GM23338 (cell line): ENCODE measurements around the gene GRK3. TPM values are rescaled to one million over a fixed set of nuclear protein-coding genes. Genes with fewer than 3 reads are reported as not detected.
"Not testable (repeated sequence)": the region's sequence is repeated elsewhere in the genome, so short reads cannot be mapped to it uniquely, and the experiment has no call there.

Experiments used
- ATAC-seq: fragments of 200-7000 bp; cut with Tn5 transposase; 3 replicates; pipeline ENCODE4 v1.9.1; 2020
- DNase-seq: peaks from one replicate; pipeline ENCODE4 v3.0.0-alpha.2; 2015; ENCODE audit warnings: low spot score
- H2AFZ ChIP-seq: fragments of 200-600 bp; sonication (generic); 2 replicates; pipeline ENCODE4 v1.8.0; 2016; ENCODE audit warnings: antibody characterized with exemption, mild to moderate bottlenecking, moderate library complexity
- H3F3A ChIP-seq: fragments of 200-600 bp; sonication (generic); replicated peaks from 2 replicates; pipeline ENCODE4 v1.8.0; 2017; ENCODE audit warnings: antibody characterized with exemption, mixed run types, low read depth
- H3K27ac ChIP-seq: fragments of 200-600 bp; sonication (generic); 2 replicates; pipeline ENCODE4 v1.6.1; 2016; ENCODE audit warnings: low read depth
- H3K27me3 ChIP-seq: fragments of 200-600 bp; sonication (generic); 2 replicates; pipeline ENCODE4 v1.8.0; 2016; ENCODE audit warnings: mild to moderate bottlenecking, mixed run types, moderate library complexity; ENCODE audit not compliant: insufficient read depth
- H3K36me3 ChIP-seq: fragments of 200-600 bp; sonication (generic); 2 replicates; pipeline ENCODE4 v1.8.0; 2016; ENCODE audit warnings: mild to moderate bottlenecking; ENCODE audit not compliant: insufficient read depth
- H3K4me1 ChIP-seq: fragments of 200-600 bp; sonication (generic); 2 replicates; pipeline ENCODE4 v1.8.0; 2016; ENCODE audit warnings: mild to moderate bottlenecking, moderate library complexity; ENCODE audit not compliant: insufficient read depth
- H3K4me2 ChIP-seq: fragments of 200-600 bp; sonication (generic); 2 replicates; pipeline ENCODE4 v1.7.1; 2017; ENCODE audit warnings: mixed run types
- H3K4me3 ChIP-seq: fragments of 200-600 bp; sonication (generic); 2 replicates; pipeline ENCODE4 v1.6.1; 2016; ENCODE audit warnings: mixed run types
- H3K79me2 ChIP-seq: fragments of 200-600 bp; sonication (generic); replicated peaks from 2 replicates; pipeline ENCODE4 v1.8.0; 2017; ENCODE audit warnings: mild to moderate bottlenecking; ENCODE audit not compliant: insufficient read depth
- H3K9me2 ChIP-seq: fragments of 200-600 bp; sonication (generic); 2 replicates; pipeline ENCODE4 v1.8.0; 2017; ENCODE audit not compliant: insufficient read depth
- H4K20me1 ChIP-seq: fragments of 200-600 bp; sonication (generic); replicated peaks from 2 replicates; pipeline ENCODE4 v1.8.0; 2017; ENCODE audit warnings: mild to moderate bottlenecking; ENCODE audit not compliant: insufficient read depth
- H3K27ac Mint-ChIP-seq: 2 replicates; pipeline ENCODE4 v1.8.0; 2020; ENCODE audit warnings: inconsistent platforms, mild to moderate bottlenecking, moderate library complexity, mixed read lengths
- H3K27me3 Mint-ChIP-seq: 3 replicates; pipeline ENCODE4 v1.8.0; 2022; ENCODE audit warnings: low read depth, mild to moderate bottlenecking, moderate library complexity, mixed read lengths, inconsistent platforms; ENCODE audit not compliant: insufficient read depth, poor library complexity
- H3K36me3 Mint-ChIP-seq: 3 replicates; pipeline ENCODE4 v1.8.0; 2021; ENCODE audit warnings: low read depth, mild to moderate bottlenecking, inconsistent platforms, moderate library complexity, mixed read lengths
- H3K4me1 Mint-ChIP-seq: 3 replicates; pipeline ENCODE4 v1.8.0; 2020; ENCODE audit warnings: mild to moderate bottlenecking, inconsistent platforms, mixed read lengths
- H3K4me3 Mint-ChIP-seq: 3 replicates; pipeline ENCODE4 v1.8.0; 2021; ENCODE audit warnings: moderate library complexity, mild to moderate bottlenecking, inconsistent platforms, mixed read lengths
- H3K9me3 Mint-ChIP-seq: 3 replicates; pipeline ENCODE4 v1.8.0; 2020; ENCODE audit warnings: moderate library complexity, mild to moderate bottlenecking, inconsistent platforms, mixed read lengths
- CREB1 ChIP-seq: fragments of 250-450 bp; sonication (Bioruptor Pico); IDR thresholded peaks from 2 replicates; pipeline ENCODE4 v1.5.0; 2020; ENCODE audit warnings: low read depth, mild to moderate bottlenecking, moderate library complexity
- EZH2 ChIP-seq: fragments of 200-600 bp; sonication (generic); IDR thresholded peaks from one replicate; pipeline ENCODE4 v1.8.0; 2017; ENCODE audit warnings: antibody characterized with exemption, mild to moderate bottlenecking, low read depth; ENCODE audit not compliant: unreplicated experiment
- EZH2phosphoT487 ChIP-seq: fragments of 200-600 bp; sonication (generic); IDR thresholded peaks from one replicate; pipeline ENCODE4 v1.8.1; 2018; ENCODE audit warnings: antibody characterized with exemption; ENCODE audit not compliant: unreplicated experiment
- POLR2AphosphoS5 ChIP-seq: IDR thresholded peaks from 2 replicates; pipeline ENCODE4 v1.6.1; 2016; ENCODE audit warnings: antibody characterized with exemption, low read depth
- REST ChIP-seq: IDR thresholded peaks from one replicate; pipeline ENCODE4 v1.6.1; 2018; ENCODE audit warnings: antibody characterized with exemption; ENCODE audit not compliant: unreplicated experiment
- STAT1 ChIP-seq: IDR thresholded peaks from one replicate; pipeline ENCODE4 v1.6.1; 2016; ENCODE audit warnings: antibody characterized with exemption; ENCODE audit not compliant: unreplicated experiment
- polyA plus RNA-seq: library from polyadenylated mRNA; unstranded; fragments of >200 nt; fragmentation: Nextera tagmentation; extraction: Ambion mirVana; gene quantifications from 2 replicates; pipeline ENCODE4 v1.2.1, GENCODE V29; 2016
- total RNA-seq: library from RNA; depleted of rRNA; stranded (reverse); fragments of >200 nt; shearing (Covaris generic); gene quantifications from 2 replicates; pipeline ENCODE4 v1.2.3, GENCODE V29; 2014
- TF ChIP-seq, protein P1 (sequence below): fragments of 250-450 bp; sonication (Bioruptor Pico); IDR thresholded peaks from 2 replicates; pipeline ENCODE4 v1.5.0; 2020; ENCODE audit warnings: mild to moderate bottlenecking, moderate library complexity

GRK3 gene
- total and polyA plus RNA-seq, 2 experiments from 2014 or later = 6.0 to 25.3 TPM

GRCh38 chr22:25602916-25603315, 38.4 kb downstream of the GRK3 start:
- Histone ChIP-seq H3K9me2 (no peaks in the 10 kb centered on the region), H3K27me3 (no peaks in the 10 kb centered on the region), H2AFZ (no peak overlapping the region), H3K4me2 (no peak overlapping the region), H3K4me1 (0 out of 2 replicates have a peak, but pooled peaks cover 10% of the 10 kb centered on the region), H3K79me2 (peaks cover 29% of the 10 kb centered on the region), H3F3A (no peaks in the 10 kb centered on the region), H4K20me1 (peaks cover 11% of the 10 kb centered on the region; the same call in 1 of the 2 replicates), H3K36me3 (no peaks in the 10 kb centered on the region), H3K27ac (no peak overlapping the region), H3K4me3 (no peak overlapping the region)
- no peak overlapping the region for H3K27ac Mint-ChIP-seq
- peaks cover 15% of the 10 kb centered on the region for H3K4me1 Mint-ChIP-seq
- H3K9me3 Mint-ChIP-seq = no peaks in the 10 kb centered on the region
- H3K27me3 Mint-ChIP-seq = peaks cover 3% of the 10 kb centered on the region
- no peaks in the 10 kb centered on the region for H3K36me3 Mint-ChIP-seq
- ATAC-seq (no peak), DNase-seq (no peak)
- no peak overlapping the region for H3K4me3 Mint-ChIP-seq
- TF ChIP-seq, protein P1, sequence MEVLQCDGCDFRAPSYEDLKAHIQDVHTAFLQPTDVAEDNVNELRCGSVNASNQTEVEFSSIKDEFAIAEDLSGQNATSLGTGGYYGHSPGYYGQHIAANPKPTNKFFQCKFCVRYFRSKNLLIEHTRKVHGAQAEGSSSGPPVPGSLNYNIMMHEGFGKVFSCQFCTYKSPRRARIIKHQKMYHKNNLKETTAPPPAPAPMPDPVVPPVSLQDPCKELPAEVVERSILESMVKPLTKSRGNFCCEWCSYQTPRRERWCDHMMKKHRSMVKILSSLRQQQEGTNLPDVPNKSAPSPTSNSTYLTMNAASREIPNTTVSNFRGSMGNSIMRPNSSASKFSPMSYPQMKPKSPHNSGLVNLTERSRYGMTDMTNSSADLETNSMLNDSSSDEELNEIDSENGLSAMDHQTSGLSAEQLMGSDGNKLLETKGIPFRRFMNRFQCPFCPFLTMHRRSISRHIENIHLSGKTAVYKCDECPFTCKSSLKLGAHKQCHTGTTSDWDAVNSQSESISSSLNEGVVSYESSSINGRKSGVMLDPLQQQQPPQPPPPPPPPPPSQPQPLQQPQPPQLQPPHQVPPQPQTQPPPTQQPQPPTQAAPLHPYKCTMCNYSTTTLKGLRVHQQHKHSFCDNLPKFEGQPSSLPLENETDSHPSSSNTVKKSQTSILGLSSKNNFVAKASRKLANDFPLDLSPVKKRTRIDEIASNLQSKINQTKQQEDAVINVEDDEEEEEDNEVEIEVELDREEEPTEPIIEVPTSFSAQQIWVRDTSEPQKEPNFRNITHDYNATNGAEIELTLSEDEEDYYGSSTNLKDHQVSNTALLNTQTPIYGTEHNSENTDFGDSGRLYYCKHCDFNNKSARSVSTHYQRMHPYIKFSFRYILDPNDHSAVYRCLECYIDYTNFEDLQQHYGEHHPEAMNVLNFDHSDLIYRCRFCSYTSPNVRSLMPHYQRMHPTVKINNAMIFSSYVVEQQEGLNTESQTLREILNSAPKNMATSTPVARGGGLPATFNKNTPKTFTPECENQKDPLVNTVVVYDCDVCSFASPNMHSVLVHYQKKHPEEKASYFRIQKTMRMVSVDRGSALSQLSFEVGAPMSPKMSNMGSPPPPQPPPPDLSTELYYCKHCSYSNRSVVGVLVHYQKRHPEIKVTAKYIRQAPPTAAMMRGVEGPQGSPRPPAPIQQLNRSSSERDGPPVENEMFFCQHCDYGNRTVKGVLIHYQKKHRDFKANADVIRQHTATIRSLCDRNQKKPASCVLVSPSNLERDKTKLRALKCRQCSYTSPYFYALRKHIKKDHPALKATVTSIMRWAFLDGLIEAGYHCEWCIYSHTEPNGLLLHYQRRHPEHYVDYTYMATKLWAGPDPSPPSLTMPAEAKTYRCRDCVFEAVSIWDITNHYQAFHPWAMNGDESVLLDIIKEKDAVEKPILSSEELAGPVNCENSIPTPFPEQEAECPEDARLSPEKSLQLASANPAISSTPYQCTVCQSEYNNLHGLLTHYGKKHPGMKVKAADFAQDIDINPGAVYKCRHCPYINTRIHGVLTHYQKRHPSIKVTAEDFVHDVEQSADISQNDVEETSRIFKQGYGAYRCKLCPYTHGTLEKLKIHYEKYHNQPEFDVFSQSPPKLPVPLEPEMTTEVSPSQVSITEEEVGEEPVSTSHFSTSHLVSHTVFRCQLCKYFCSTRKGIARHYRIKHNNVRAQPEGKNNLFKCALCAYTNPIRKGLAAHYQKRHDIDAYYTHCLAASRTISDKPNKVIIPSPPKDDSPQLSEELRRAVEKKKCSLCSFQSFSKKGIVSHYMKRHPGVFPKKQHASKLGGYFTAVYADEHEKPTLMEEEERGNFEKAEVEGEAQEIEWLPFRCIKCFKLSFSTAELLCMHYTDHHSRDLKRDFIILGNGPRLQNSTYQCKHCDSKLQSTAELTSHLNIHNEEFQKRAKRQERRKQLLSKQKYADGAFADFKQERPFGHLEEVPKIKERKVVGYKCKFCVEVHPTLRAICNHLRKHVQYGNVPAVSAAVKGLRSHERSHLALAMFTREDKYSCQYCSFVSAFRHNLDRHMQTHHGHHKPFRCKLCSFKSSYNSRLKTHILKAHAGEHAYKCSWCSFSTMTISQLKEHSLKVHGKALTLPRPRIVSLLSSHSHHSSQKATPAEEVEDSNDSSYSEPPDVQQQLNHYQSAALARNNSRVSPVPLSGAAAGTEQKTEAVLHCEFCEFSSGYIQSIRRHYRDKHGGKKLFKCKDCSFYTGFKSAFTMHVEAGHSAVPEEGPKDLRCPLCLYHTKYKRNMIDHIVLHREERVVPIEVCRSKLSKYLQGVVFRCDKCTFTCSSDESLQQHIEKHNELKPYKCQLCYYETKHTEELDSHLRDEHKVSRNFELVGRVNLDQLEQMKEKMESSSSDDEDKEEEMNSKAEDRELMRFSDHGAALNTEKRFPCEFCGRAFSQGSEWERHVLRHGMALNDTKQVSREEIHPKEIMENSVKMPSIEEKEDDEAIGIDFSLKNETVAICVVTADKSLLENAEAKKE (CRISPR knock-in tag) = no peak
- TF ChIP-seq EZH2 (no peak), EZH2phosphoT487 (no peak), POLR2AphosphoS5 (no peak), CREB1 (CRISPR knock-in tag) (no peak), STAT1 (no peak), REST (no peak)

GRCh38 chr22:25605146-25605545, 40.7 kb downstream of the GRK3 start:
- peaks cover 12% of the 10 kb centered on the region for H3K4me1 Mint-ChIP-seq
- not testable (repeated sequence) for H3K27me3 ChIP-seq, H2AFZ ChIP-seq, H3K4me3 ChIP-seq, H3K27me3 Mint-ChIP-seq, H3K4me2 ChIP-seq, H3K36me3 Mint-ChIP-seq, DNase-seq, H3K4me1 ChIP-seq, H3K9me3 Mint-ChIP-seq, H3F3A ChIP-seq, H3K36me3 ChIP-seq, H3K27ac ChIP-seq, H3K27ac Mint-ChIP-seq, H3K4me3 Mint-ChIP-seq, ATAC-seq, H3K9me2 ChIP-seq
- peaks cover 31% of the 10 kb centered on the region for H3K79me2 ChIP-seq
- peaks cover 11% of the 10 kb centered on the region; the same call in 1 of the 2 replicates for H4K20me1 ChIP-seq

DNA sequence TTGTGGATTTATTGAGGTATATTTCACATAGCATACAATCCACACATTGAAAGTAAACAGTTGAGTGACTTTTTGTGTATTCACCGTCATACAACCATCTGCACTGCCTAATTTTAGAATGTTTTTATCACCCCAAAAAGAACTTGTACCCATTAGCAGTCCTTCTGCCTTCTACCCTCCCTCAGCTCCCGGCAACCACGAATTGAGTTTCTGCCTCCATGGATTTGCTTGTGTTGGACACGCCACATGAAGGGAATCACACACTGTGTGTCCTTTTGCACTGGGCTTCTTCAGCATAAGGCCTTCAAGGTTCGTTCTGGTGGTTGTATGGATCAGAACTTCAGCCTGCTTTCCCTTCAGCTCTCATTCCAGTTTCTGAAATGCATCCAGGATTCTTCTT, 41.1 kb downstream of the GRK3 start:
- not testable (repeated sequence) for H3K27me3 Mint-ChIP-seq, H3K9me2 ChIP-seq, H3K4me3 Mint-ChIP-seq, H3K36me3 Mint-ChIP-seq, H3K4me1 ChIP-seq, H3K4me3 ChIP-seq, H3K27ac ChIP-seq, ATAC-seq, H3F3A ChIP-seq, H2AFZ ChIP-seq, H3K9me3 Mint-ChIP-seq, H3K27ac Mint-ChIP-seq, H3K4me2 ChIP-seq, H3K36me3 ChIP-seq, H3K27me3 ChIP-seq, DNase-seq
- peaks cover 31% of the 10 kb centered on the region for H3K79me2 ChIP-seq
- peaks cover 12% of the 10 kb centered on the region for H3K4me1 Mint-ChIP-seq
- H4K20me1 ChIP-seq = peaks cover 11% of the 10 kb centered on the region; the same call in 1 of the 2 replicates
